ENCODE measurements around the gene DYNC1LI1.

- no peak for TF ChIP-seq ZBTB26 (CRISPR knock-in tag; IDR thresholded peaks at IDR 0.05)
- no peak for TF ChIP-seq CTCF (IDR thresholded peaks at IDR 0.05 in 2 of 3, conservative IDR thresholded peaks at IDR 0.05 in 1 of 3; ENCODE audit: insufficient read depth in 2 of 3, low read depth in 1 of 3, low read length in 3 of 3)
- no peak for TF ChIP-seq SETDB1 (IDR thresholded peaks at IDR 0.05; ENCODE audit: low read length)
- no peak for TF ChIP-seq POLR2A (conservative IDR thresholded peaks at IDR 0.05)
- no peak for TF ChIP-seq CAMTA2 (CRISPR knock-in tag; conservative IDR thresholded peaks at IDR 0.05)
- TF ChIP-seq ZBTB12 (CRISPR knock-in tag; IDR thresholded peaks at IDR 0.05): no peak
- TF ChIP-seq SREBF1 (IDR thresholded peaks at IDR 0.05; ENCODE audit: borderline replicate concordance, low read depth, low read length): no peak
- TF ChIP-seq BRF2 (IDR thresholded peaks at IDR 0.05; ENCODE audit: borderline replicate concordance, insufficient read depth, insufficient read length): no peak
- no peak for TF ChIP-seq ZNF146 (CRISPR knock-in tag; IDR thresholded peaks at IDR 0.05; ENCODE audit: unreplicated experiment)
Observed at GRCh38 chr3:32606277-32606676, 35.6 kb upstream of the DYNC1LI1 start.

Measured in K562 (cell line).